Measurements from ENCODE around the gene COTL1. TPM values are rescaled to one million over a fixed set of nuclear protein-coding genes. Genes with fewer than 3 reads are reported as not detected.

The COTL1 gene
- total and polyA plus RNA-seq, 2 of the 13 experiments (the other 11 are each of a cell fraction or from before 2014, with no cell fraction given), result 8.7 to 16.9 TPM

DNA sequence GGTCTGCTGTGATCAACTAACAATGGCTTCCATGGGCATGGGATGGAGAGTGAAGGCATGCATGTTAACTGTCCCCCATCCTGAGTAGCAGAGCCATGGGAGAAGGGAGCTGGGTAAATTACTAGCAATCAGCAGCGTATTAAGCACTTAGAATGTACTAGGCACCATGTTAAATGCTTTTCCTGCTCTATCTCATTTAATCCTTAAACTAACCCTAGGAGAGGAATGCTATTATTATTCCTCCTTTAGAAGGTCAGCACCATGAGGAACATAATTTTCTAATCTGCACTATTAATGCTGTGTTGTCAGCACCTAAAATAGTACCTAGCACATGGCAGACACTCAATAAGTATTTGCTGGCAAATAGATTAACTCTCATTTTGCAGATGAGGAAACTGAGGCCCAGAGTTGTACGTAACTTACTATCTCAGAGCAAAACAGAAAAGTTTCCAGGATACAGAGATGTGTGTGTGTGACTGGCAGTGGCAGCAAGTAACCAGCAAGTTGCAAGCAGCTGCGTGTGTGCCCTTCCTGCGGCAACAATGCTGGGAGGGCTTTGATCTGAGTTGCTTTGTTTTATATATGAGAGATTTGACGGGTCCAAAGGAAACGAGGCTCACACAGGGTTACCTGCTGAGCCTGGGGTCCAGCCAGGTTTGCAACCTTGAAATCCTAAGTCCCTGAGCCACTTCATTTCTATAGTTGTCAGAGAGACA, 23.9 kb upstream of the COTL1 start:
- Histone ChIP-seq H3K27ac (ENCODE audit: extremely low read length, insufficient read depth, low read length) (no peak overlapping the region), H3K4me2 (ENCODE audit: low read depth, low read length) (no peak overlapping the region; the same call in 1 of the 2 replicates), H3K9me3 (ENCODE audit: low read length) (no peaks in the 10 kb centered on the region), H3K27me3 (ENCODE audit: control insufficient read depth in 1 of 2, insufficient read depth in 2 of 2, low read length in 2 of 2) (peaks cover 0 to 34% of the 10 kb centered on the region in 2 experiments; a peak in 2 of 5 replicates), H2AFZ (ENCODE audit: low read length) (no peak overlapping the region), H3K4me3 (replicated peaks in 1 of 3; ENCODE audit: insufficient read depth in 1 of 3, low read depth in 2 of 3, low read length in 3 of 3) (no peak overlapping the region), H3K4me1 (ENCODE audit: insufficient read depth, low read length) (peaks cover 55% of the 10 kb centered on the region), H3K36me3 (replicated peaks in 1 of 2; ENCODE audit: control insufficient read depth in 1 of 2, insufficient read depth in 2 of 2, low read length in 2 of 2) (no peaks in the 10 kb centered on the region), H4K20me1 (ENCODE audit: insufficient read depth, low read length) (no peaks in the 10 kb centered on the region), H3K9ac (ENCODE audit: insufficient read depth, low read depth, low read length) (no peak overlapping the region), H3K79me2 (ENCODE audit: insufficient read depth, low read length) (no peaks in the 10 kb centered on the region)
- TF ChIP-seq POGZ (CRISPR knock-in tag; IDR thresholded peaks at IDR 0.05), result no peak
- TF ChIP-seq RAD21 (CRISPR knock-in tag; IDR thresholded peaks at IDR 0.05), result no peak
- no peak for TF ChIP-seq NCOA5 (CRISPR knock-in tag; IDR thresholded peaks at IDR 0.05)
- TF ChIP-seq THAP8 (CRISPR knock-in tag; IDR thresholded peaks at IDR 0.05; ENCODE audit: borderline replicate concordance), result no peak
- POLR2A ChIA-PET, result no interaction called here
- intact Hi-C loops (cut with micrococcal nuclease; ENCODE audit: unreplicated experiment), result no loop called here
- no peak for ATAC-seq
- 67% methylated on average over 6 of the region's 6 CpGs for WGBS (ENCODE audit: low lambda C conversion rate)
- no peak for DNase-seq (ENCODE audit: low spot score)
- in situ Hi-C loops (cut with HindIII; ENCODE audit: extremely low pct_ligation_motif_present, low pct_unique_long_range_greater_than_20kb), result no loop called here
- BruUV-seq (replicated peaks), result no TSS peak
- CTCF ChIA-PET (ENCODE audit: low intra/inter-chr PET ratio, low total read pairs), result no interaction called here
- no peak for FAIRE-seq

- Histone ChIP-seq H3K36me3 (replicated peaks in 1 of 2; ENCODE audit: control insufficient read depth in 1 of 2, insufficient read depth in 2 of 2, low read length in 2 of 2) (no peaks in the 10 kb centered on the region), H3K79me2 (ENCODE audit: insufficient read depth, low read length) (no peaks in the 10 kb centered on the region), H3K9me3 (ENCODE audit: low read length) (no peaks in the 10 kb centered on the region), H3K4me3 (replicated peaks in 1 of 3; ENCODE audit: insufficient read depth in 1 of 3, low read depth in 2 of 3, low read length in 3 of 3) (no peak overlapping the region), H3K4me1 (ENCODE audit: insufficient read depth, low read length) (peaks cover 58% of the 10 kb centered on the region), H2AFZ (ENCODE audit: low read length) (no peak overlapping the region), H4K20me1 (ENCODE audit: insufficient read depth, low read length) (no peaks in the 10 kb centered on the region), H3K27me3 (ENCODE audit: control insufficient read depth in 1 of 2, insufficient read depth in 2 of 2, low read length in 2 of 2) (peaks cover 0 to 22% of the 10 kb centered on the region in 2 experiments; a peak in 2 of 5 replicates), H3K4me2 (ENCODE audit: low read depth, low read length) (no peak overlapping the region), H3K9ac (ENCODE audit: insufficient read depth, low read depth, low read length) (no peak overlapping the region), H3K27ac (ENCODE audit: extremely low read length, insufficient read depth, low read length) (no peak overlapping the region)
- no peak for DNase-seq (ENCODE audit: low spot score)
- ChIA-PET CTCF (ENCODE audit: low intra/inter-chr PET ratio, low total read pairs) (no interaction called here), POLR2A (no interaction called here)
- ATAC-seq, result no peak
- BruUV-seq (replicated peaks), result no TSS peak
- TF ChIP-seq NR1H2 (CRISPR knock-in tag; IDR thresholded peaks at IDR 0.05; ENCODE audit: borderline replicate concordance, low read depth) (no peak), ZNF441 (CRISPR knock-in tag; IDR thresholded peaks at IDR 0.05; ENCODE audit: borderline replicate concordance) (no peak), ZNF768 (CRISPR knock-in tag; IDR thresholded peaks at IDR 0.05) (peak; percentile 55; the same call in 1 of the 2 replicates), CAMTA2 (CRISPR knock-in tag; IDR thresholded peaks at IDR 0.05; ENCODE audit: borderline replicate concordance) (no peak), SOX13 (IDR thresholded peaks at IDR 0.05) (no peak), SOX13 (CRISPR knock-in tag; conservative IDR thresholded peaks at IDR 0.05 in 1 of 2, IDR thresholded peaks at IDR 0.05 in 1 of 2) (no peak), ZSCAN20 (CRISPR knock-in tag; IDR thresholded peaks at IDR 0.05; ENCODE audit: borderline replicate concordance) (no peak), ZNF274 (CRISPR knock-in tag; IDR thresholded peaks at IDR 0.05) (no peak)
- TF ChIP-seq, protein P1, sequence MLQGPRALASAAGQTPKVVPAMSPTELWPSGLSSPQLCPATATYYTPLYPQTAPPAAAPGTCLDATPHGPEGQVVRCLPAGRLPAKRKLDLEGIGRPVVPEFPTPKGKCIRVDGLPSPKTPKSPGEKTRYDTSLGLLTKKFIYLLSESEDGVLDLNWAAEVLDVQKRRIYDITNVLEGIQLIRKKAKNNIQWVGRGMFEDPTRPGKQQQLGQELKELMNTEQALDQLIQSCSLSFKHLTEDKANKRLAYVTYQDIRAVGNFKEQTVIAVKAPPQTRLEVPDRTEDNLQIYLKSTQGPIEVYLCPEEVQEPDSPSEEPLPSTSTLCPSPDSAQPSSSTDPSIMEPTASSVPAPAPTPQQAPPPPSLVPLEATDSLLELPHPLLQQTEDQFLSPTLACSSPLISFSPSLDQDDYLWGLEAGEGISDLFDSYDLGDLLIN (CRISPR knock-in tag; IDR thresholded peaks at IDR 0.05; ENCODE audit: borderline replicate concordance), result no peak
- in situ Hi-C loops (cut with HindIII; ENCODE audit: extremely low pct_ligation_motif_present, low pct_unique_long_range_greater_than_20kb), result no loop called here
- WGBS (ENCODE audit: low lambda C conversion rate), result 73% methylated on average over 5 of the region's 5 CpGs
- intact Hi-C loops (cut with micrococcal nuclease; ENCODE audit: unreplicated experiment), result no loop called here
- no peak for FAIRE-seq
Observed at GRCh38 chr16:84640145-84640544, 22.3 kb upstream of the COTL1 start.
